Neutrophil (primary cell): Measurements from ENCODE around the gene SULT1C3.

Experiments
- H3K27ac ChIP-seq: fragments of 200-600 bp; sonication (generic); 2 replicates; pipeline ENCODE4 v1.5.1; 2016; ENCODE audit warnings: mild to moderate bottlenecking, moderate library complexity
- H3K27me3 ChIP-seq: fragments of 200-600 bp; sonication (generic); 2 replicates; pipeline ENCODE4 v1.6.0; 2016; ENCODE audit warnings: mild to moderate bottlenecking
- H3K36me3 ChIP-seq: fragments of 200-600 bp; sonication (generic); 2 replicates; pipeline ENCODE4 v1.5.1; 2017
- H3K4me1 ChIP-seq, 2 experiments: fragments of 200-600 bp in 1 of 2; sonication (generic) in 1 of 2; 1 replicate in 1 of 2; 2 replicates in 1 of 2; pipeline versions ENCODE4 v1.5.1 to v1.6.1; 2013 to 2016; ENCODE audit warnings: low read depth in 1 of 2, low read length in 1 of 2, mild to moderate bottlenecking in 1 of 2, moderate library complexity in 1 of 2; ENCODE audit not compliant: control insufficient read depth in 1 of 2, insufficient read depth in 1 of 2
- H3K4me3 ChIP-seq, 2 experiments: fragments of 200-600 bp in 1 of 2; sonication (generic) in 1 of 2; 1 replicate in 1 of 2; 2 replicates in 1 of 2; pipeline ENCODE4 v1.5.1; 2013 to 2016; ENCODE audit warnings: low read depth in 1 of 2, low read length in 1 of 2, mild to moderate bottlenecking in 1 of 2, moderate library complexity in 1 of 2
- H3K9me3 ChIP-seq: fragments of 200-600 bp; sonication (generic); 2 replicates; pipeline ENCODE4 v1.5.1; 2016
- TF ChIP-seq, protein P1 (sequence below): fragments of 200-600 bp; sonication (generic); IDR thresholded peaks from 2 replicates; pipeline ENCODE4 v1.5.1; 2016; ENCODE audit warnings: antibody characterized with exemption

The SULT1C3 gene

DNA sequence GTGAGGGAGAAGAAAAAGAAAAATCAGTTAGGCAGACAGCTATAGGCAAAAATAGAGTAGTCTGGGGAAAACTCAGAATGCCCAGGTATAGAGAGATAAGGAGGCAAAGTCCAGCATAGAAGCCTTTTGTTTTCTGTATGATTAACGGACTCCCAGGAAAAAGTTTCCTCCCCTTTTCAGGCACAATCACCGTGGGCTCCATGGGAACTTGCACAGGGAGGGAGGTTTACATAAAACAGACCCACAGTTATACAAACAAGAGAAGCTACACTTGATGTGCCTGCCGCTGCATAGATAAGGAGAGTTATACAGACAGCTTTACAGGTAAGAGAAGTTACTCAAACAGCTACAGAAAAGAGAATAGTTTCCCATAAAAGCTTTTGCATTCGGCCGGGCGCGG is 39.2 kb upstream of the SULT1C3 start:
- no peaks in the 10 kb centered on the region for H3K4me1 ChIP-seq
- TF ChIP-seq, protein P1, sequence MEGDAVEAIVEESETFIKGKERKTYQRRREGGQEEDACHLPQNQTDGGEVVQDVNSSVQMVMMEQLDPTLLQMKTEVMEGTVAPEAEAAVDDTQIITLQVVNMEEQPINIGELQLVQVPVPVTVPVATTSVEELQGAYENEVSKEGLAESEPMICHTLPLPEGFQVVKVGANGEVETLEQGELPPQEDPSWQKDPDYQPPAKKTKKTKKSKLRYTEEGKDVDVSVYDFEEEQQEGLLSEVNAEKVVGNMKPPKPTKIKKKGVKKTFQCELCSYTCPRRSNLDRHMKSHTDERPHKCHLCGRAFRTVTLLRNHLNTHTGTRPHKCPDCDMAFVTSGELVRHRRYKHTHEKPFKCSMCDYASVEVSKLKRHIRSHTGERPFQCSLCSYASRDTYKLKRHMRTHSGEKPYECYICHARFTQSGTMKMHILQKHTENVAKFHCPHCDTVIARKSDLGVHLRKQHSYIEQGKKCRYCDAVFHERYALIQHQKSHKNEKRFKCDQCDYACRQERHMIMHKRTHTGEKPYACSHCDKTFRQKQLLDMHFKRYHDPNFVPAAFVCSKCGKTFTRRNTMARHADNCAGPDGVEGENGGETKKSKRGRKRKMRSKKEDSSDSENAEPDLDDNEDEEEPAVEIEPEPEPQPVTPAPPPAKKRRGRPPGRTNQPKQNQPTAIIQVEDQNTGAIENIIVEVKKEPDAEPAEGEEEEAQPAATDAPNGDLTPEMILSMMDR: no peak

DNA sequence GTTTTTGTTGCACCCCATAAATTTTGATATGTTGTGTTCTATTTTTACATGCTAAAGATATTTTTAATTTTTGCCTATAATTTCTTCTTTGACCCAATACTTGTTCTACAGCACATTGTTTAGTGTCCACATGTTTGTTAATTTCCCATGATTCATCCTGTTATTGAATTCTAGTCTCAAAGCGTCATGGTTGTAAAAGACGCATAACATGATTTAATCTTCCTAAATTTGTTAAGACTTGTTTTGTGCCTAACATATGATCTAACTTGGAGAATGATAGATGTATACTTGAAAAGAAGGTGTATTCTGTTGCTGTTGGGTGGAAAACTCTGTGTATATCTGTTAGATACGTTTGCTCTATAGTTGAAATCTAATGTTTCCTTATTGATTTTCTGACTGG is 27.1 kb upstream of the SULT1C3 start:
- TF ChIP-seq, protein P1: no peak
- H3K4me1 ChIP-seq: no peaks in the 10 kb centered on the region
- no peak overlapping the region for H3K4me3 ChIP-seq
- no peaks in the 10 kb centered on the region for H3K9me3 ChIP-seq
- no peaks in the 10 kb centered on the region for H3K27me3 ChIP-seq
- H3K36me3 ChIP-seq: no peaks in the 10 kb centered on the region
- H3K27ac ChIP-seq: no peak overlapping the region

More for the DNA sequence above, 39.2 kb upstream of the SULT1C3 start:
- Histone ChIP-seq H3K36me3 (no peaks in the 10 kb centered on the region), H3K9me3 (no peaks in the 10 kb centered on the region), H3K27ac (no peak overlapping the region), H3K27me3 (no peaks in the 10 kb centered on the region), H3K4me3 (no peak overlapping the region)

DNA sequence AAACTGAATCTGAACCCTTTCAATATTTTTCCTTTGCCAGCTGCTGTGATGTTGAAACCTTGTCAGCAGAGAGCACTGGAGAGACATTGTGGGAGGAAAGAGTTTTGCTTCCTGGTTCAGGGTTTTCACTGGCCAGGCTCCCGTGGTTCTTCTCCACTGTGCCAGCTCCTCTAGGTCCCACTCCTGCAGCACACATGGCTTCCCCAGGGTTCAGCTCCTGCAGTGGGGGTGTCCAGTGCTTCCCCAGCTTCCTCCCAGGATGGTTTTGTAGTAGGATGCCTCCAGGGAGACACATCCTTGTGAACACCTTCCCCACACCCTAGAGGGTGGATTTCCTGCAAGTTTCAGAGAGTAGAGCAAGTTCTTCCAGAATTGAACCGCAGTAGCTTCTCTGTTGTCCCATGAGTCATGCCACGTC is 24.0 kb upstream of the SULT1C3 start:
- Histone ChIP-seq H3K4me3 (no peak overlapping the region), H3K36me3 (no peaks in the 10 kb centered on the region), H3K9me3 (no peaks in the 10 kb centered on the region), H3K27me3 (no peaks in the 10 kb centered on the region), H3K27ac (no peak overlapping the region), H3K4me1 (no peaks in the 10 kb centered on the region)
- TF ChIP-seq, protein P1: no peak

DNA sequence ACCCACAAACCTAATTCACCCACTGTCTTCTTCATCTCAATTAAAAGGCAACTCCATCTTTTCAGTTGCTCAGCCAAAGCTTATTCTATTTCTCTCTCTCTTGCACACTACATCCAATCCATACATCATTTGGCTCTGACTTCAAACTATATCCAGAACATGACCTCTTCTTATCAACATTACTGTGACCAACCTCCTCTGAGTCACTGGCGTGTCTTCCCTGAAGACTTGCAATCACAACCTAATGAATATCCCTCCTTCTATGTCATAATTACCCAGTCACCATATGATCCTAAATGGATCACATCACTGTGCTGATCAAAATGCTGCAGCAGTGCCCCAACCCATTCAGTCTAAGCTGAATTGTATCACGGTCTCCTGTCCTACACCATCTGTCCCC is 22.6 kb upstream of the SULT1C3 start:
- H3K36me3 ChIP-seq: no peaks in the 10 kb centered on the region
- no peaks in the 10 kb centered on the region for H3K9me3 ChIP-seq
- no peaks in the 10 kb centered on the region for H3K4me1 ChIP-seq
- no peak overlapping the region for H3K27ac ChIP-seq
- H3K27me3 ChIP-seq: no peaks in the 10 kb centered on the region
- TF ChIP-seq, protein P1: no peak
- no peak overlapping the region for H3K4me3 ChIP-seq

DNA sequence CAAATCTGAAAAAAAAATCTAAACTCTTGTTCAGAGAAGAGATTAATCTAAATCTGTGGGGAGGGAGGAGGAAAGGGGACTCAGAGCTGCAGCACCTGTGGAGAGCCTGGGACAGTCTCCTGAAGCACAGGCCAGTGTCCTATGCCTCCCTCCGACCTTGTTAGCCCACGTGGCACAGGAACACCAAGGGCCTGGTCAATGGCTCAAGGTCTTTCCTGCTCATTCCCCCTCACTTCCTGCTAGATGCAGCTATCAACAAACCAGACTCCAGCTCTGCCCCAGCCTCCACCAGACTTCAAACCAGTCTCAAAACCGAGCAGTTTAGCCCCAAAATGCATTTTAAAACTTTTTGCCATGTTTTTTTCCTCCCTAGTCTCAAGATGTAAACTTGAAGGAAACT is 20.1 kb upstream of the SULT1C3 start:
- H3K27me3 ChIP-seq: no peaks in the 10 kb centered on the region
- TF ChIP-seq, protein P1: no peak
- no peaks in the 10 kb centered on the region for H3K9me3 ChIP-seq
- H3K27ac ChIP-seq: no peak overlapping the region
- no peak overlapping the region for H3K4me3 ChIP-seq
- no peaks in the 10 kb centered on the region for H3K4me1 ChIP-seq
- no peaks in the 10 kb centered on the region for H3K36me3 ChIP-seq

DNA sequence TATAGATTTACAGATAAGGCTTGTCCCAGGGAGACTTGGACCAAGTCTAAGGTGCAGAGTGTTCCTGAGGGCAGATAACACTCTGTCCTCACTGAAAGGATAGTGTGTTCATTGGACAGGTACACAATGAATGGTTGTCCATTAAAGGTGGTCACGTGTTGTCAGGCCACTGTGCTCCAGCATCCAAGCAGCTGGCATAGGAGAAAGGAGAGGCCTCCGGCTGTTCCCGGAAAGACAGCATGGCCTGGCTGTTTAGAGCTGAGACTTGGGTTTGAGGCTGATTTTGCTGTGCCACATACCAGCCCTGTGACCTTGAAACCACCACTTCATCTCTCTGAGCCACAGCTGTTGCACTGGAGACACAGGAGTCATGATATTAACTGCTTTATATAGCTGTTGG is 19.6 kb upstream of the SULT1C3 start:
- H3K36me3 ChIP-seq: no peaks in the 10 kb centered on the region
- no peak overlapping the region for H3K4me3 ChIP-seq
- TF ChIP-seq, protein P1: no peak
- no peaks in the 10 kb centered on the region for H3K4me1 ChIP-seq
- H3K27me3 ChIP-seq: no peaks in the 10 kb centered on the region
- H3K27ac ChIP-seq: no peak overlapping the region
- no peaks in the 10 kb centered on the region for H3K9me3 ChIP-seq
